ENCODE results near the gene CEL. TPM values are rescaled to one million over a fixed set of nuclear protein-coding genes. Genes with fewer than 3 reads are reported as not detected.

The CEL gene
- total and polyA plus RNA-seq, 2 experiments from 2014 or later, result 0.27 to 2.3 TPM

DNA sequence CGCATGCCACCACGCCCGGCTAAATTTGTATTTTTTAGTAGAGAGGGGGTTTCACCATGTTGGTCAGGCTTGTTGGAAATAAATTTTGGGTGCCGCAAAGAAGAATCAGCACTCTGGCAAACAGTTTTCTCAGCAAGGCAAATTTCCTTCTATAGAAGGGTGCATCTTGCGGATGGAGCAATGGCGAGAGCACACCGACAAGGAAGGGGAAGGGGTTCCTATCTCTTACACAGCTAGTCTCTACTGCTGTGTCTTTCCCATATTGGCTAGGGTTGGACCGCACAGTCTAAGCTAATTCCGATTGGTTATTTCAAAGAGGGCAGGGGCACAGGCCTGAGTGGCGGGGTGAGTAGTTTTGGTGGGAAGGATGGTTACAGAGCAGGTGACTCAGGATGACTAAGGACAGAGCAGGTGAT lies 30.3 kb upstream of the CEL start:
- TF ChIP-seq JUNB (IDR thresholded peaks at IDR 0.05; ENCODE audit: unreplicated experiment) (no peak), EZH2 (IDR thresholded peaks at IDR 0.05; ENCODE audit: low read depth, unreplicated experiment) (no peak), ZNF331 (CRISPR knock-in tag; IDR thresholded peaks at IDR 0.05; ENCODE audit: low read depth) (no peak), STAT1 (IDR thresholded peaks at IDR 0.05; ENCODE audit: unreplicated experiment) (no peak)
- TF ChIP-seq, protein P1, sequence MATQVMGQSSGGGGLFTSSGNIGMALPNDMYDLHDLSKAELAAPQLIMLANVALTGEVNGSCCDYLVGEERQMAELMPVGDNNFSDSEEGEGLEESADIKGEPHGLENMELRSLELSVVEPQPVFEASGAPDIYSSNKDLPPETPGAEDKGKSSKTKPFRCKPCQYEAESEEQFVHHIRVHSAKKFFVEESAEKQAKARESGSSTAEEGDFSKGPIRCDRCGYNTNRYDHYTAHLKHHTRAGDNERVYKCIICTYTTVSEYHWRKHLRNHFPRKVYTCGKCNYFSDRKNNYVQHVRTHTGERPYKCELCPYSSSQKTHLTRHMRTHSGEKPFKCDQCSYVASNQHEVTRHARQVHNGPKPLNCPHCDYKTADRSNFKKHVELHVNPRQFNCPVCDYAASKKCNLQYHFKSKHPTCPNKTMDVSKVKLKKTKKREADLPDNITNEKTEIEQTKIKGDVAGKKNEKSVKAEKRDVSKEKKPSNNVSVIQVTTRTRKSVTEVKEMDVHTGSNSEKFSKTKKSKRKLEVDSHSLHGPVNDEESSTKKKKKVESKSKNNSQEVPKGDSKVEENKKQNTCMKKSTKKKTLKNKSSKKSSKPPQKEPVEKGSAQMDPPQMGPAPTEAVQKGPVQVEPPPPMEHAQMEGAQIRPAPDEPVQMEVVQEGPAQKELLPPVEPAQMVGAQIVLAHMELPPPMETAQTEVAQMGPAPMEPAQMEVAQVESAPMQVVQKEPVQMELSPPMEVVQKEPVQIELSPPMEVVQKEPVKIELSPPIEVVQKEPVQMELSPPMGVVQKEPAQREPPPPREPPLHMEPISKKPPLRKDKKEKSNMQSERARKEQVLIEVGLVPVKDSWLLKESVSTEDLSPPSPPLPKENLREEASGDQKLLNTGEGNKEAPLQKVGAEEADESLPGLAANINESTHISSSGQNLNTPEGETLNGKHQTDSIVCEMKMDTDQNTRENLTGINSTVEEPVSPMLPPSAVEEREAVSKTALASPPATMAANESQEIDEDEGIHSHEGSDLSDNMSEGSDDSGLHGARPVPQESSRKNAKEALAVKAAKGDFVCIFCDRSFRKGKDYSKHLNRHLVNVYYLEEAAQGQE (IDR thresholded peaks at IDR 0.05; ENCODE audit: unreplicated experiment), result no peak
- Histone ChIP-seq H3K4me1 (ENCODE audit: insufficient read depth) (peaks cover 9% of the 10 kb centered on the region; the same call in 1 of the 2 replicates), H3K36me3 (ENCODE audit: insufficient read depth) (no peaks in the 10 kb centered on the region), H2AFZ (peak overlapping the region; percentile 15; the same call in 1 of the 2 replicates), H3K4me2 (peak overlapping the region; percentile 93), H4K20me1 (replicated peaks; ENCODE audit: insufficient read depth) (peaks cover 31% of the 10 kb centered on the region), H3K27ac (ENCODE audit: low read depth) (0 out of 2 replicates have a peak overlapping the region, but pooled peaks have one; percentile 75), H3K79me2 (replicated peaks; ENCODE audit: insufficient read depth) (peaks cover 63% of the 10 kb centered on the region), H3K4me3 (peak overlapping the region; percentile 92), H3K27me3 (ENCODE audit: insufficient read depth) (no peaks in the 10 kb centered on the region), H3F3A (replicated peaks; ENCODE audit: low read depth) (no peaks in the 10 kb centered on the region), H3K9me2 (ENCODE audit: insufficient read depth) (0 out of 2 replicates have a peak, but pooled peaks cover 3% of the 10 kb centered on the region)
- H3K36me3 Mint-ChIP-seq (ENCODE audit: low read depth), result peaks cover 20% of the 10 kb centered on the region
- H3K27me3 Mint-ChIP-seq (ENCODE audit: insufficient read depth, low read depth, poor library complexity), result peaks cover 10% of the 10 kb centered on the region
- DNase-seq (ENCODE audit: low spot score), result peak; percentile 46
- peaks cover 18% of the 10 kb centered on the region for H3K4me1 Mint-ChIP-seq
- H3K9me3 Mint-ChIP-seq, result peaks cover 14% of the 10 kb centered on the region; the same call in 2 of the 3 replicates
- peak overlapping the region; percentile 99 for H3K27ac Mint-ChIP-seq
- peak overlapping the region; percentile 99 for H3K4me3 Mint-ChIP-seq
- no peak for ATAC-seq

DNA sequence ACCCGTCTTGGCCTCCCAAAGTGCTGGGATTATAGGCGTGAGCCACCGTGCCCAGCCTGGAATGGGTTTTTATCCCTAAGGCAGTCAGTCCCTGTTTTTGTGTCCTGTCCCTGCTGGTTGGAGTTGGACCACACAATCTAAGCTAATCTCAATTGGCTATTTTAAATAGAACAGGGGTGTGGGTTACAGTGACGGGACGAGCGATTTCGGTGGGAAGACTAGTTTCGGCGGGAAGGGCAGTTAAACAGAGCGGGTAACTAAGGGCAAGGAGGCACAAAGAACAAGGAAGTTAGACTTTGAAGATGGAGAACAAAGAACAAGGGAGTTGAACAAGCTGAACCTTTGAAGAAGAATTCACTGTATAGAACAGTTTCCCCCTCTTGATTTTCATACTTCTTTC lies 29.6 kb upstream of the CEL start:
- H3K4me2 ChIP-seq, result peak overlapping the region; percentile 93
- H3K4me1 Mint-ChIP-seq, result peaks cover 16% of the 10 kb centered on the region
- H3K4me3 ChIP-seq, result peak overlapping the region; percentile 92
- peak overlapping the region; percentile 99 for H3K4me3 Mint-ChIP-seq
- no peaks in the 10 kb centered on the region for H3K36me3 ChIP-seq (ENCODE audit: insufficient read depth)
- H4K20me1 ChIP-seq (replicated peaks; ENCODE audit: insufficient read depth), result peaks cover 36% of the 10 kb centered on the region
- H3K9me2 ChIP-seq (ENCODE audit: insufficient read depth), result 0 out of 2 replicates have a peak, but pooled peaks cover 3% of the 10 kb centered on the region
- no peak overlapping the region for H2AFZ ChIP-seq
- H3K9me3 Mint-ChIP-seq, result peaks cover 14% of the 10 kb centered on the region; the same call in 2 of the 3 replicates
- ATAC-seq (no peak), DNase-seq (ENCODE audit: low spot score) (no peak)
- peaks cover 9% of the 10 kb centered on the region; the same call in 1 of the 2 replicates for H3K4me1 ChIP-seq (ENCODE audit: insufficient read depth)
- H3K36me3 Mint-ChIP-seq (ENCODE audit: low read depth), result peaks cover 20% of the 10 kb centered on the region
- no peaks in the 10 kb centered on the region for H3F3A ChIP-seq (replicated peaks; ENCODE audit: low read depth)
- peaks cover 69% of the 10 kb centered on the region for H3K79me2 ChIP-seq (replicated peaks; ENCODE audit: insufficient read depth)
- TF ChIP-seq EZH2phosphoT487 (IDR thresholded peaks at IDR 0.05; ENCODE audit: unreplicated experiment) (no peak), POLR2AphosphoS5 (IDR thresholded peaks at IDR 0.05; ENCODE audit: low read depth) (no peak), JUNB (IDR thresholded peaks at IDR 0.05; ENCODE audit: unreplicated experiment) (no peak), ZNF114 (CRISPR knock-in tag; IDR thresholded peaks at IDR 0.05) (no peak), STAT1 (IDR thresholded peaks at IDR 0.05; ENCODE audit: unreplicated experiment) (no peak), EZH2 (IDR thresholded peaks at IDR 0.05; ENCODE audit: low read depth, unreplicated experiment) (no peak), NANOG (IDR thresholded peaks at IDR 0.05; ENCODE audit: borderline replicate concordance) (no peak)
- TF ChIP-seq, protein P1 (IDR thresholded peaks at IDR 0.05; ENCODE audit: unreplicated experiment), result no peak
- TF ChIP-seq, protein P2, sequence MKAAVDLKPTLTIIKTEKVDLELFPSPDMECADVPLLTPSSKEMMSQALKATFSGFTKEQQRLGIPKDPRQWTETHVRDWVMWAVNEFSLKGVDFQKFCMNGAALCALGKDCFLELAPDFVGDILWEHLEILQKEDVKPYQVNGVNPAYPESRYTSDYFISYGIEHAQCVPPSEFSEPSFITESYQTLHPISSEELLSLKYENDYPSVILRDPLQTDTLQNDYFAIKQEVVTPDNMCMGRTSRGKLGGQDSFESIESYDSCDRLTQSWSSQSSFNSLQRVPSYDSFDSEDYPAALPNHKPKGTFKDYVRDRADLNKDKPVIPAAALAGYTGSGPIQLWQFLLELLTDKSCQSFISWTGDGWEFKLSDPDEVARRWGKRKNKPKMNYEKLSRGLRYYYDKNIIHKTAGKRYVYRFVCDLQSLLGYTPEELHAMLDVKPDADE (IDR thresholded peaks at IDR 0.05), result no peak
- TF ChIP-seq, protein P3, sequence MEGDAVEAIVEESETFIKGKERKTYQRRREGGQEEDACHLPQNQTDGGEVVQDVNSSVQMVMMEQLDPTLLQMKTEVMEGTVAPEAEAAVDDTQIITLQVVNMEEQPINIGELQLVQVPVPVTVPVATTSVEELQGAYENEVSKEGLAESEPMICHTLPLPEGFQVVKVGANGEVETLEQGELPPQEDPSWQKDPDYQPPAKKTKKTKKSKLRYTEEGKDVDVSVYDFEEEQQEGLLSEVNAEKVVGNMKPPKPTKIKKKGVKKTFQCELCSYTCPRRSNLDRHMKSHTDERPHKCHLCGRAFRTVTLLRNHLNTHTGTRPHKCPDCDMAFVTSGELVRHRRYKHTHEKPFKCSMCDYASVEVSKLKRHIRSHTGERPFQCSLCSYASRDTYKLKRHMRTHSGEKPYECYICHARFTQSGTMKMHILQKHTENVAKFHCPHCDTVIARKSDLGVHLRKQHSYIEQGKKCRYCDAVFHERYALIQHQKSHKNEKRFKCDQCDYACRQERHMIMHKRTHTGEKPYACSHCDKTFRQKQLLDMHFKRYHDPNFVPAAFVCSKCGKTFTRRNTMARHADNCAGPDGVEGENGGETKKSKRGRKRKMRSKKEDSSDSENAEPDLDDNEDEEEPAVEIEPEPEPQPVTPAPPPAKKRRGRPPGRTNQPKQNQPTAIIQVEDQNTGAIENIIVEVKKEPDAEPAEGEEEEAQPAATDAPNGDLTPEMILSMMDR (conservative IDR thresholded peaks at IDR 0.05; ENCODE audit: low read depth in 2 of 2), result no peak
- H3K27ac ChIP-seq (ENCODE audit: low read depth), result no peak overlapping the region
- H3K27me3 ChIP-seq (ENCODE audit: insufficient read depth), result no peaks in the 10 kb centered on the region
- H3K27ac Mint-ChIP-seq, result no peak overlapping the region
- peaks cover 8% of the 10 kb centered on the region for H3K27me3 Mint-ChIP-seq (ENCODE audit: insufficient read depth, low read depth, poor library complexity)
